Cerebellar cortex (tissue), 1 donor: Measurements from ENCODE around the gene ADH5.
"Not testable (repeated sequence)": the region's sequence is repeated elsewhere in the genome, so short reads cannot be mapped to it uniquely, and the experiment has no call there.

Experiments
- DNase-seq: peaks from one replicate; pipeline ENCODE4 v3.0.0-alpha.2; 2015; ENCODE audit warnings: low spot score

Gene ADH5

DNA sequence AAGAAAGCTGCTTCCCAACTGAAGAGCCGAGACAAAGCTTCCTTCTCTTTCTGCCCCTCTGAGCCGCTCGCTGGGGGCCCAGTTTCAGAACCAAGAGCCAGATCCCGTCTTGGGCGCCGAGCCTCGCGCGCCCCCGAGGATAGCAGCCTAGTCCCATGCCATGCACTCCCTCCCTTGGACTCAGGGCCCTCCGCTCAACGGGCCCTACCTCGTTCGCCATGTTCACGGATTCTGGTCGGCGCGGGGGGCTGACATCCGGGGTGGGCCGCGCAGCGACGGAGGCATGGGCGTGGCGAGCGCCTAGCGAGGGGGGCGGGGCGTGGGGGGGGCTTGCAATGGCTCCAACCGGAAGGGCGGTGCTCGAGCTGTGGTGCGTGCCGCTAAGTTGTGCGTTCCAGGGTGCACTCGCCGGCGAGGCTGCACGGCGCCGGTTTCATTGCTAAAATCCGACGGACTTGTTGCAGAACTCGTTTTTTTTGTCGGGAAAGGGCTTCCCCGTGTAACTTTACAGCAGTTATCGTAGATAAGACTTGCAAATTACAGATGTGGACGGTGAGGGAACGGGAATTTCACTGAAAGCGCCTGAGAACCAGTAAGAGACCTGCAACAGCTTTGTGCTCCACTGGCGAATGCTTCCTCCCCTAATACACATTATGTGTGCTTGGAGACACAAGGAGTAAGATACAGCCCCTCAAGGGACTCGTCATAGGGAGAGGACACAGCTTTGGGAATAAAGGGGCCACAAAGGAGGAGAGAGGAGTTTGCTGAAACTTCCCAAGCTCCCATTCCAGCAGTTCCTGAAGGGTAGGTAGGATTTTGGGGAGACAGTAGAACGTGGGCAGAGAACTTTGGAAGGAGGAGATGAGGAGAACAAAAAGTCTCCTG lies at the start of gene ADH5:
Gene ADH5, minus strand, starts transcription at position 308 of the 885 bp plus-strand sequence. Its CDS starts 88 bp downstream, at position 220.
- peak; percentile 72 for DNase-seq

- no peak for DNase-seq
These were observed 47.7 kb upstream of the ADH5 start for GRCh38 chr4:99136329-99136728.

DNA sequence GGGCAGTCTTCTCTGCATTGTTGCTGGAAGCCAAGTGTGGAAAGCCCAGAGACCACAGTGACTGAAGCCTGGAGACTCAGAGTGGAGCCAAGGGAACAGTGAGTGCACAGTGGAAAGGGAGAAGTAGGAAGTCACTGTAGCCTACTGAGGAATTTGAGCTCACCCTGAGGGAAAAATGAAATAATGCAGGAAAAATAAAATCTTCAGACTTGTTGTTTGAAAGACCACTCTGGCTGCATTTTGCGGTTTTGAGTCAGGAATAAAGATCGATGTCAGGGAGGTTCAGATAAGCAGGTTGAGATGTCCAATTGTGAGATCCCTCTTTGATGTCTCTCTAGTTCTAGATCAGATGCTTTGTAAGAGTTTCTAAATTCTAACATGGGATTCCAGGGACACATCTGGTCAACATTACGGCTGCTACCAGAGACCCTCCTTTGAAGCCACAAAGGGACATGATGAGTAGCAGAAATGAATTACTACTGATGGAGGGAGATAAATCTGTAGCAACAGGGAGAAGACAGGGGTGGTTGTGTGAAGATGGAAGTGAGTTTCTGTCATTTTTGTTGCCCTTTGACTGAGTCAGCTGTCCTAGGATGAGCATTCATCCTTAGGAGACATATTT lies 47.1 kb upstream of the ADH5 start:
- DNase-seq: no peak

- DNase-seq: no peak
These were observed 46.0 kb upstream of the ADH5 start for GRCh38 chr4:99134586-99134985.

DNA sequence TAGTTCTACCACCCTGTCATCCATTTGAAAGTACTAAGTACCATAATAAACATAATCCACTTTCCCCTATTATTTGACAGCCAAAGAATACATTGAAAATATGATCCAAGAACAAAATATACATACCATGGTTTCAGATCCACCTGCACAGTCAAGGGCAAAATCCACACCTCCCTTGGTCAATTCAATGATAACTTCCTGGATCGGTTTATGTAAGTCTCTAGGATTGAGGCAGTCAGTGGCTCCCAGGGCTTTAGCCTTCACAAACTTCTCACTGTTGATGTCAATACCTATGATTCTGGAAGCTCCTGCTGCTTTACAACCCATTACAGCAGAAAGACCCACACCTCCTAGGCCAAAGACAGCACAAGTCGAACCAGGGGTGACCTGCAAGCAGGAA lies 42.8 kb upstream of the ADH5 start:
- DNase-seq: no peak

- no peak for DNase-seq
These were observed 37.8 kb upstream of the ADH5 start for GRCh38 chr4:99126376-99126775.

GRCh38 chr4:99121008-99121407 lies 32.4 kb upstream of the ADH5 start:
- DNase-seq: no peak

GRCh38 chr4:99120501-99120900 lies 31.9 kb upstream of the ADH5 start:
- no peak for DNase-seq

- peak; percentile 7 for DNase-seq
These were observed 29.5 kb upstream of the ADH5 start for GRCh38 chr4:99117876-99118693.

DNA sequence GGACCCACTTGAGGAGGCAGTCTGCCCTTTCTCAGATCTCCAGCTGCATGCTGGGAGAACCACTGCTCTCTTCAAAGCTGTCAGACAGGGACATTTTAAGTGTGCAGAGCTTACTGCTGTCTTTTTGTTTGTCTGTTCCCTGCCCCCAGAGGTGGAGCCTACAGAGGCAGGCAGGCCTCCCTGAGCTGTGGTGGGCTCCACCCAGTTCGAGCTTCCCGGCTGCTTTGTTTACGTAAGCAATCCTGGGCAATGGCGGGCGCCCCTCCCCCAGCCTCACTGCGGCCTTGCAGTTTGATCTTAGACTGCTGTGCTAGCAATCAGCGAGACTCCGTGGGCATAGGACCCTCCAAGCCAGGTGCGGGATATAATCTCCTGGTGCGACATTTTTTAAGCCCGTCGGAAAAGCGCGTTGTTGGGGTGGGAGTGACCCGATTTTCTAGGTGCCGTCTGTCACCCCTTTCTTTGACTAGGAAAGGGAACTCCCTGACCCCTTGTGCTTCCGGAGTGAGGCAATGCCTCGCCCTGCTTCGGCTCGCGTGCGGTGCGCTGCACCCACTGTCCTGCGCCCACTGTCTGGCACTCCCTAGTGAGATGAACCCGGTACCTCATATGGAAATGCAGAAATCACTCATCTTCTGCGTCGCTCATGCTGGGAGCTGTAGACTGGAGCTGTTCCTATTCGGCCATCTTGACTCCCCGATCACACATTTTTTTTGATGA lies 28.7 kb upstream of the ADH5 start:
- DNase-seq: not testable (repeated sequence)

DNA sequence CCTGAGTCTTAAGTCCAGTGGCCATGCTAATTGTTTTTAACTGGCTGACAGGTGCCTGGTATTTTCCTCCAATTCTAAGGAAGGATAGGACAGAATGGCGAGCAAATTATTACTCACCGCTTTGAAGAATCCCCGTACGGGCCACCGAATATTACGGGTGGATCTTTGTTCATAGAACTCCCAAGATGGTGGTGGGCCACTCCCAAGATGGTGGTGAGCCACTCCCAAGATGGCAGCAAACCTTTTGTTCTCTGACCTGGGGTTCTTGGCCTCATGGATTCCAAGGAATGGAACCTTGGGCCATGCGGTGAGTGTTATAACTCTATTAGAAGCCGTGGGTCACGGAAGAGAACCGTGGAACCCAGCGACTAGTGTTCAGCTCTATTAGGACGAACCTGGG lies 20.7 kb upstream of the ADH5 start:
- not testable (repeated sequence) for DNase-seq

- no peak for DNase-seq
These were observed 15.6 kb upstream of the ADH5 start for GRCh38 chr4:99104153-99104552.

DNA sequence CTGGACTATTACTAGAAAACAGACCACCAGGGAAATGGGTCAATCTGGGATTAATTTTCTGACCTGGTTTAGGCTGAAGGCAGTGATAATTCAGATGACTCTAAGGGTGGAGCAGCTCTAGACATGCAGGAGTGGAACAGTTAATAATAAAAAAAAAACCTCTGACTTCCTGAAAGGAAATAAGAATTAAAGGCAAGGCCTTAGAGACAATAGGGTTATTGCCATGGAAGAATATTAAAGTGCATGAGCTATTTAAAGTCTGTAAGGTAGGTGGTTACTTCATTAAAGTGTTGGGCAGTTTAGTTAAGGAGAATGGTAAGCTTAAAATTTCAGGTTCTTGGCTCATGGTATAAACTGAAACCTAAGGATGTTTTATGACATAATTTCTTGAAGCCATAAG lies 14.6 kb upstream of the ADH5 start:
- no peak for DNase-seq

DNA sequence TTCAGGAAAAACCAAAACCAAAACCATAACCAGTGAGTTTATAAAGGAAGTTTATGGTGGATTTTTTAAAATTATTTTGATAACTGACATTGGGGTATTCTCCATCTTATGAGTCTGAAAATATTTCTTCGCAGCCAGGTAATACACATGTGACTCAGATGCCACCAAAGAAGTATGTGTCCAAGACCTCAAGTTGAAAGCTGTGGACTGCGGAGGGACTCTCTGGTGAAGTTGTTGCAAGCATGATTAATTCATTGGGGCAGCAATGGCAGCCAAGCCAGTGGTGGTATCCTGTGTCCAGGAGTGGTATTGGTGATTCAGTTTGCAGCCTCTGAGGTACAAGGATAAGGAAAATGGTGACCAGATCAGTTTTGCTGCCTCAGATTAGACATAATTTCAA lies 14.0 kb upstream of the ADH5 start:
- no peak for DNase-seq

- DNase-seq: no peak
These were observed 12.3 kb upstream of the ADH5 start for GRCh38 chr4:99100876-99101275.

DNA sequence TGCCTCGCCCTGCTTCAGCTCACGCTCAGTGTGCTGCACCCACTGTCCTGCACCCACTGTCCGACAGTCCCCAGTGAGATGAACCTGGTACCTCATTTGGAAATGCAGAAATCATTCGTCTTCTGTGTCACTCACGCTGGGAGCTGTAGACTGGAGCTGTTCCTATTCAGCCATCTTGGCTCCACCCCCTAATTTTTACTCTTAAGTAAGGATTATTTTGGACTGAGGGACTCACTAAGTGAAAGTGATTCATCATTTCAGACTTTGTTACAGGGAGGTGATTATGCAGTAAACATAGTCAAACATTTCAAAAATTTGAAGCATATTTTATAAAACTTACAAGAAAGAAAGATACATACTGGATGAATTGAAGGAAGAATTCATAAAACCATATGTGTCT lies 11.2 kb upstream of the ADH5 start:
- not testable (repeated sequence) for DNase-seq

- no peak for DNase-seq
These were observed 10.7 kb upstream of the ADH5 start for GRCh38 chr4:99099311-99099710.

- DNase-seq: not testable (repeated sequence)
These were observed 3.3 kb upstream of the ADH5 start for GRCh38 chr4:99091841-99092240.

GRCh38 chr4:99091216-99091575 lies 2.6 kb upstream of the ADH5 start:
- DNase-seq: no peak

GRCh38 chr4:99090481-99091215 lies 2.1 kb upstream of the ADH5 start:
- no peak for DNase-seq

GRCh38 chr4:99088023-99088449 lies 552 bp downstream of the ADH5 start:
- DNase-seq: peak; percentile 79
